ENCODE data around the gene SYNJ2BP.

SYNJ2BP gene

GRCh38 chr14:70382536-70382935 is 34.4 kb downstream of the SYNJ2BP start:
- TF ChIP-seq CTCF (IDR thresholded peaks at IDR 0.05) = no peak
- no peak overlapping the region for H3K27ac Mint-ChIP-seq

DNA sequence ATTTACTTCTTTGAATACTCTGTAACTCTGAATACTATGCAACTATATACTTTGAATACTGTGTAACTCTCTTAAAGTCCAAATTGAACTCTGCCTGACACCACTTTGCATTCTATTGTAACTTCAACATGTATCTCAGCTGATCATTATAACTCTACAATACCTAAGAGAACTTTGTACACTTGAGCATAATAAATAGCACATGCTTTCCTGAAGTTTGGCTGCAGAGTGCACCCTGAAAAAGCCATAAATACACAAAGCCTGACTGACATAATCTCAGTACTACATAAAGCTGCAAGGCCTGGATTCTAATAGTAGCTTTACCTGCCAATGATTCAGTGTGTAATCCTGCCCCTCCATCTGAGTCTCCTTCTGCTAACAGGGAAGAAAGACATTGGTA is 36.1 kb downstream of the SYNJ2BP start:
- no peak for TF ChIP-seq CTCF (IDR thresholded peaks at IDR 0.05)
- no peak overlapping the region for H3K27ac Mint-ChIP-seq

More at GRCh38 chr14:70382536-70382935, 34.4 kb downstream of the SYNJ2BP start:
- Mint-ChIP-seq H3K9me3 (no peaks in the 10 kb centered on the region), H3K4me3 (no peak overlapping the region), H3K27me3 (ENCODE audit: low read depth, poor library complexity) (no peaks in the 10 kb centered on the region), H3K36me3 (ENCODE audit: low read depth) (peaks cover 12% of the 10 kb centered on the region), H3K4me1 (no peaks in the 10 kb centered on the region)
- DNase-seq = no peak

GRCh38 chr14:70378696-70379095 is 38.2 kb downstream of the SYNJ2BP start:
- Mint-ChIP-seq H3K9me3 (no peaks in the 10 kb centered on the region), H3K27me3 (ENCODE audit: low read depth, poor library complexity) (no peaks in the 10 kb centered on the region), H3K4me1 (no peaks in the 10 kb centered on the region), H3K27ac (no peak overlapping the region), H3K36me3 (ENCODE audit: low read depth) (peaks cover 12% of the 10 kb centered on the region), H3K4me3 (no peak overlapping the region)
- no peak for TF ChIP-seq CTCF (IDR thresholded peaks at IDR 0.05)
- DNase-seq = no peak

More for the DNA sequence above, 36.1 kb downstream of the SYNJ2BP start:
- DNase-seq = no peak
- Mint-ChIP-seq H3K27me3 (ENCODE audit: low read depth, poor library complexity) (no peaks in the 10 kb centered on the region), H3K9me3 (no peaks in the 10 kb centered on the region), H3K36me3 (ENCODE audit: low read depth) (peaks cover 12% of the 10 kb centered on the region), H3K4me1 (no peaks in the 10 kb centered on the region), H3K4me3 (no peak overlapping the region)

All from nephron progenitor cell (in vitro differentiated cells).